Measurements from ENCODE around the gene MDGA2.

The MDGA2 gene

DNA sequence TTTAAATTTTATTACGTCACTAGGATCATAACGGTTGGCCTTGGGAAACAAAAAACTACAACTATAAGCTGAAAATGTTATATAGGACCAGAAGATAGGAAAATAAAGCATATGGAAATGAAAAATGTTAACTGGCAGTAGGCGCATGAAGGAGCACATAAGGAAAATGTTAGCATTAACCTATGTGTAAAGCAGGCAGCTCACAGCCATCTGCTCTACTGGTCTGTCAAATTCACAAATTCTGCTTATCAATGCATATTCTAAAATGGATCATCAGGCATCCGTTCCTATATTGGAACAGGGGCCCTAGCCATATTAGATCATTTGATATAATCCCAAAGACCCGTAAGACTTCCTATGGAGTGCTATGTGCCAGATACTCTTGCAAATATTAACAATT is 263.9 kb downstream of the MDGA2 start:
- Histone ChIP-seq H3K27me3 (replicated peaks; ENCODE audit: control insufficient read depth, insufficient read depth, low read length) (no peaks in the 10 kb centered on the region), H3K4me3 (ENCODE audit: low read length) (no peak overlapping the region), H3K4me1 (ENCODE audit: control insufficient read depth, insufficient read depth, low read length) (no peaks in the 10 kb centered on the region), H3K36me3 (ENCODE audit: control insufficient read depth, insufficient read depth, low read length, severe bottlenecking) (no peaks in the 10 kb centered on the region), H3K9ac (ENCODE audit: low read length) (no peak overlapping the region), H3K9me3 (ENCODE audit: control insufficient read depth, low read length) (no peaks in the 10 kb centered on the region)
- DNase-seq (ENCODE audit: low read depth), result no peak

- Histone ChIP-seq H3K27me3 (replicated peaks; ENCODE audit: control insufficient read depth, insufficient read depth, low read length) (no peaks in the 10 kb centered on the region), H3K36me3 (ENCODE audit: control insufficient read depth, insufficient read depth, low read length, severe bottlenecking) (no peaks in the 10 kb centered on the region), H3K4me1 (ENCODE audit: control insufficient read depth, insufficient read depth, low read length) (no peaks in the 10 kb centered on the region), H3K9me3 (ENCODE audit: control insufficient read depth, low read length) (no peaks in the 10 kb centered on the region), H3K9ac (ENCODE audit: low read length) (no peak overlapping the region), H3K4me3 (ENCODE audit: low read length) (no peak overlapping the region)
- DNase-seq (ENCODE audit: low read depth), result no peak
These were observed 283.1 kb downstream of the MDGA2 start for GRCh38 chr14:47392326-47392725.

DNA sequence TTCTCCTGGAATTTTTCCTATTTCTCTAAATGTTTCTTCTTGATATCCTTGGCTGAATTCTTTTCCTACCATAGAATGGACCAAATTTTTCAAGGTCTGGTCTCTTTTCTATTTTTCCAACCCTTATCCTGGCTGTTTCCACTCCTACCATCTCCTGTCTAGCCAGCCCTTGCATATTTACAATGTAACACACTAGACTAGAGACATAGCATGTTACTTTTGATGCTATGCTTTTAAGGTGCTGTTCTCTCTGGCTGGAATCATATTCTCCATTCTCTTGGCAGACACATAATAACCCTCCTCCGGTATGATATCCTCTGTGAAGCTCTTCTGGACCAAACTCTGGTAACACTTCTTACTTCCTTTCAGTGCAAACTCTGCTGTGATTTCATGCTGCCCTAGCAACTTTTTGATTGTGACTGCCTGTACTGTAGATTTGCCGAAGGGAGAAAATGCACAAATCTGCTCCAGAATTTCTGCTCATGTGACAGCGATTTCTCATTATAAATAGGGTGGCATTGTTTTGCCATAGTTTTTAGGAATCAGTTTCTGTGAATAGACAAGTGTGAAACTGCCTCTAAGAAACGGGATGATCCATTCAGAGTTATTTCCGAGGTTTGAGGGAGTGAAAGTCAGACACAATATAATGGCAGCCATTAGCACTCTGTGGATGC is 284.4 kb downstream of the MDGA2 start:
- Histone ChIP-seq H3K27me3 (replicated peaks; ENCODE audit: control insufficient read depth, insufficient read depth, low read length) (no peaks in the 10 kb centered on the region), H3K4me1 (ENCODE audit: control insufficient read depth, insufficient read depth, low read length) (no peaks in the 10 kb centered on the region), H3K36me3 (ENCODE audit: control insufficient read depth, insufficient read depth, low read length, severe bottlenecking) (no peaks in the 10 kb centered on the region), H3K9me3 (ENCODE audit: control insufficient read depth, low read length) (no peaks in the 10 kb centered on the region), H3K9ac (ENCODE audit: low read length) (no peak overlapping the region), H3K4me3 (ENCODE audit: low read length) (no peak overlapping the region)
- DNase-seq (ENCODE audit: low read depth), result no peak

GRCh38 chr14:47389535-47389934 is 285.9 kb downstream of the MDGA2 start:
- no peaks in the 10 kb centered on the region for H3K36me3 ChIP-seq (ENCODE audit: control insufficient read depth, insufficient read depth, low read length, severe bottlenecking)
- no peak for DNase-seq (ENCODE audit: low read depth)
- no peaks in the 10 kb centered on the region for H3K27me3 ChIP-seq (replicated peaks; ENCODE audit: control insufficient read depth, insufficient read depth, low read length)
- H3K4me1 ChIP-seq (ENCODE audit: control insufficient read depth, insufficient read depth, low read length), result no peaks in the 10 kb centered on the region
- no peak overlapping the region for H3K4me3 ChIP-seq (ENCODE audit: low read length)
- no peak overlapping the region for H3K9ac ChIP-seq (ENCODE audit: low read length)
- no peaks in the 10 kb centered on the region for H3K9me3 ChIP-seq (ENCODE audit: control insufficient read depth, low read length)

GRCh38 chr14:47366006-47366405 is 309.4 kb downstream of the MDGA2 start:
- no peak overlapping the region for H3K4me3 ChIP-seq (ENCODE audit: low read length)
- DNase-seq (ENCODE audit: low read depth), result no peak
- no peaks in the 10 kb centered on the region for H3K27me3 ChIP-seq (replicated peaks; ENCODE audit: control insufficient read depth, insufficient read depth, low read length)
- H3K9ac ChIP-seq (ENCODE audit: low read length), result no peak overlapping the region
- no peaks in the 10 kb centered on the region for H3K9me3 ChIP-seq (ENCODE audit: control insufficient read depth, low read length)
- H3K36me3 ChIP-seq (ENCODE audit: control insufficient read depth, insufficient read depth, low read length, severe bottlenecking), result no peaks in the 10 kb centered on the region
- H3K4me1 ChIP-seq (ENCODE audit: control insufficient read depth, insufficient read depth, low read length), result no peaks in the 10 kb centered on the region

GRCh38 chr14:47365233-47365632 is 310.2 kb downstream of the MDGA2 start:
- DNase-seq (ENCODE audit: low read depth), result no peak
- H3K4me1 ChIP-seq (ENCODE audit: control insufficient read depth, insufficient read depth, low read length), result no peaks in the 10 kb centered on the region
- no peaks in the 10 kb centered on the region for H3K9me3 ChIP-seq (ENCODE audit: control insufficient read depth, low read length)
- H3K9ac ChIP-seq (ENCODE audit: low read length), result no peak overlapping the region
- no peaks in the 10 kb centered on the region for H3K36me3 ChIP-seq (ENCODE audit: control insufficient read depth, insufficient read depth, low read length, severe bottlenecking)
- no peaks in the 10 kb centered on the region for H3K27me3 ChIP-seq (replicated peaks; ENCODE audit: control insufficient read depth, insufficient read depth, low read length)
- no peak overlapping the region for H3K4me3 ChIP-seq (ENCODE audit: low read length)

DNA sequence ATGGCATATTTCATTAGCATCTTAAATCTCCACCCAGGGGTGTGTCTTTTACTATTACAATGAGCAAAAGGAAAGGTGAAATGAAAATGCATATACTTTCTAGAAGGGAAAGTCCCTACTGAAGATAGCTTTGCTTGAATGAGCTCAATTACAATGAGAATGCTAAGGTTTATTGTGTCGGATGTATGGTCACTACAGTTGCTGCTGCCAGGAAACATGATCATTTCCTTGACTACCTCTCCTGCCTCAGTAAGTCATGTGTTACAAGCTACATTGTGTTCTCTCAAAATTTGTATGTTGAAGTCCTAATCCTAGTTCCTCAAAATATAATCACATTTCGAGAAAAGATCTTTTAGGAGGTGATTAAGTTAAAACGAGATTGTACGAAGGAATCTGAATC is 322.2 kb downstream of the MDGA2 start:
- Histone ChIP-seq H3K36me3 (ENCODE audit: control insufficient read depth, insufficient read depth, low read length, severe bottlenecking) (no peaks in the 10 kb centered on the region), H3K27me3 (replicated peaks; ENCODE audit: control insufficient read depth, insufficient read depth, low read length) (no peaks in the 10 kb centered on the region), H3K9me3 (ENCODE audit: control insufficient read depth, low read length) (peaks cover 13% of the 10 kb centered on the region), H3K4me1 (ENCODE audit: control insufficient read depth, insufficient read depth, low read length) (no peaks in the 10 kb centered on the region), H3K9ac (ENCODE audit: low read length) (no peak overlapping the region), H3K4me3 (ENCODE audit: low read length) (no peak overlapping the region)
- no peak for DNase-seq (ENCODE audit: low read depth)

- Histone ChIP-seq H3K4me3 (ENCODE audit: low read length) (no peak overlapping the region), H3K36me3 (ENCODE audit: control insufficient read depth, insufficient read depth, low read length, severe bottlenecking) (no peaks in the 10 kb centered on the region), H3K27me3 (replicated peaks; ENCODE audit: control insufficient read depth, insufficient read depth, low read length) (no peaks in the 10 kb centered on the region), H3K9me3 (ENCODE audit: control insufficient read depth, low read length) (no peaks in the 10 kb centered on the region), H3K9ac (ENCODE audit: low read length) (no peak overlapping the region), H3K4me1 (ENCODE audit: control insufficient read depth, insufficient read depth, low read length) (no peaks in the 10 kb centered on the region)
- no peak for DNase-seq (ENCODE audit: low read depth)
These were observed 328.6 kb downstream of the MDGA2 start for GRCh38 chr14:47346849-47347248.

- Histone ChIP-seq H3K4me3 (ENCODE audit: low read length) (no peak overlapping the region), H3K27me3 (replicated peaks; ENCODE audit: control insufficient read depth, insufficient read depth, low read length) (no peaks in the 10 kb centered on the region), H3K9ac (ENCODE audit: low read length) (no peak overlapping the region), H3K4me1 (ENCODE audit: control insufficient read depth, insufficient read depth, low read length) (no peaks in the 10 kb centered on the region), H3K9me3 (ENCODE audit: control insufficient read depth, low read length) (no peaks in the 10 kb centered on the region), H3K36me3 (ENCODE audit: control insufficient read depth, insufficient read depth, low read length, severe bottlenecking) (no peaks in the 10 kb centered on the region)
- no peak for DNase-seq (ENCODE audit: low read depth)
These were observed 330.4 kb downstream of the MDGA2 start for GRCh38 chr14:47345016-47345415.

- no peaks in the 10 kb centered on the region for H3K9me3 ChIP-seq (ENCODE audit: control insufficient read depth, low read length)
- no peaks in the 10 kb centered on the region for H3K4me1 ChIP-seq (ENCODE audit: control insufficient read depth, insufficient read depth, low read length)
- H3K36me3 ChIP-seq (ENCODE audit: control insufficient read depth, insufficient read depth, low read length, severe bottlenecking), result no peaks in the 10 kb centered on the region
- no peak overlapping the region for H3K9ac ChIP-seq (ENCODE audit: low read length)
- H3K27me3 ChIP-seq (replicated peaks; ENCODE audit: control insufficient read depth, insufficient read depth, low read length), result no peaks in the 10 kb centered on the region
- H3K4me3 ChIP-seq (ENCODE audit: low read length), result no peak overlapping the region
- DNase-seq (ENCODE audit: low read depth), result no peak
These were observed 342.5 kb downstream of the MDGA2 start for GRCh38 chr14:47332939-47333338.

DNA sequence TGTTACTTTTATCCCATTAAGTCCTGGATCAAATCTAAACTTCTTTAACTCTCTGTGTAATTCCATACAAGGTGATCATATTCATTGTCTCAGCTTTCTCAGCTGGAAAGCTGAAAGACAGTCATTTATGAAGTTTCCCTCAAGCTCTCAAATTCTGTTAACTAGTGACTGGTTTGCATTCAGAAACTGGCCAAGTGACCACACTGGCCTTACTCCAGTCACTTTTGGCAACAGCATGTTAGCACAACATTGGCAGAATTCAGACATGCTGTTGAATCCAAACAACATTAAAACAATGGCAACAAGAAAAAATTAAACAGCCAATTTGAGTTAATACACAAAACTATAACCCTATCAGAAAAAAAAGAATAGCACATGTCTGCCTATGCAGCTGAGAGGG is 343.3 kb downstream of the MDGA2 start:
- H3K36me3 ChIP-seq (ENCODE audit: control insufficient read depth, insufficient read depth, low read length, severe bottlenecking), result no peaks in the 10 kb centered on the region
- H3K4me3 ChIP-seq (ENCODE audit: low read length), result no peak overlapping the region
- no peaks in the 10 kb centered on the region for H3K4me1 ChIP-seq (ENCODE audit: control insufficient read depth, insufficient read depth, low read length)
- no peak overlapping the region for H3K9ac ChIP-seq (ENCODE audit: low read length)
- no peak for DNase-seq (ENCODE audit: low read depth)
- H3K9me3 ChIP-seq (ENCODE audit: control insufficient read depth, low read length), result no peaks in the 10 kb centered on the region
- H3K27me3 ChIP-seq (replicated peaks; ENCODE audit: control insufficient read depth, insufficient read depth, low read length), result no peaks in the 10 kb centered on the region

DNA sequence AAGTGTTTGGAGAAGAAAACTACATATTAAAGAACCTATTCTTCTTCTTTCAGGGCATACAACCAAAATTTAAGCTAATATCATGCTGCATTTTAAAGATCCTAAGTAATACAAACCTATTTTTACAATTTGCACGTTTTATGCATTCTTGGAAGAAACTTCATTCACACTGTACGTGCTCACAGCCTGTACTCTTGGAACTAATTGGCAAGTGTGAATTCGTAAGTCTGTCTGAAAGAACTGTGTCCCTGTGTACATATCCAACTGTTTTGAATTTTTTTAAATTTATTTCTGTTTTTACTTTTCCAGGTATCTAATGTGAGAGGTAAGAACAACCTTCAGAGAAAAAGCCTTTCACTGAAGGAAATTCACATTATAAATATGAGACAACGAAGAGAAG is 347.0 kb downstream of the MDGA2 start:
- no peaks in the 10 kb centered on the region for H3K9me3 ChIP-seq (ENCODE audit: control insufficient read depth, low read length)
- H3K4me3 ChIP-seq (ENCODE audit: low read length), result no peak overlapping the region
- no peak for DNase-seq (ENCODE audit: low read depth)
- no peaks in the 10 kb centered on the region for H3K27me3 ChIP-seq (replicated peaks; ENCODE audit: control insufficient read depth, insufficient read depth, low read length)
- H3K36me3 ChIP-seq (ENCODE audit: control insufficient read depth, insufficient read depth, low read length, severe bottlenecking), result no peaks in the 10 kb centered on the region
- H3K4me1 ChIP-seq (ENCODE audit: control insufficient read depth, insufficient read depth, low read length), result no peaks in the 10 kb centered on the region
- H3K9ac ChIP-seq (ENCODE audit: low read length), result no peak overlapping the region
